Lower leg skin (tissue), 4 donors: ENCODE results near the gene IL7R. TPM values are rescaled to one million over a fixed set of nuclear protein-coding genes. Genes with fewer than 3 reads are reported as not detected.

Experiments
- DNase-seq, 2 donors: peaks; one replicate each; pipeline ENCODE4 v3.0.0-alpha.2; 2019; ENCODE audit warnings: low spot score in 2 of 2
- H3K4me3 ChIP-seq: fragments of 200-600 bp; sonication (generic); 2 replicates; pipeline ENCODE4 v1.5.1; 2017; ENCODE audit warnings: mild to moderate bottlenecking, low read depth; ENCODE audit not compliant: poor library complexity, severe bottlenecking
- POLR2A ChIP-seq, 2 donors: fragments of 450-650 bp; IDR thresholded peaks; one replicate each; pipeline ENCODE4 v1.6.1; 2016 to 2017; ENCODE audit warnings: antibody characterized with exemption in 2 of 2, mild to moderate bottlenecking in 1 of 2, moderate library complexity in 1 of 2
- WGBS, 2 donors: methylation state at CpG; one replicate each; pipeline ENCODE4 v1.1.5; 2018; 5-methylcytosine and 5-hydroxymethylcytosine counted together
- intact Hi-C: fragments of 100-400 bp; cut with DNase I; formaldehyde crosslinking; loops from one replicate; pipeline ENCODE4 v1.15.0; 2023; ENCODE audit warnings: low total_unique reads
- total RNA-seq, 4 donors: library from RNA; depleted of rRNA; stranded (reverse); fragments of >200 nt; gene quantifications; one replicate each; pipeline ENCODE4 v1.1.0, GENCODE V29; 2016
- TF ChIP-seq, protein P1 (sequence below), 3 donors: fragments of 450-650 bp; IDR thresholded peaks; one replicate each; pipeline ENCODE4 v1.5.1; 2016; ENCODE audit warnings: antibody characterized with exemption in 3 of 3, mild to moderate bottlenecking in 3 of 3, moderate library complexity in 2 of 3

IL7R gene
- total RNA-seq, 4 donors from 2014 or later = 1.4 to 5.5 (median 4.4) TPM

DNA sequence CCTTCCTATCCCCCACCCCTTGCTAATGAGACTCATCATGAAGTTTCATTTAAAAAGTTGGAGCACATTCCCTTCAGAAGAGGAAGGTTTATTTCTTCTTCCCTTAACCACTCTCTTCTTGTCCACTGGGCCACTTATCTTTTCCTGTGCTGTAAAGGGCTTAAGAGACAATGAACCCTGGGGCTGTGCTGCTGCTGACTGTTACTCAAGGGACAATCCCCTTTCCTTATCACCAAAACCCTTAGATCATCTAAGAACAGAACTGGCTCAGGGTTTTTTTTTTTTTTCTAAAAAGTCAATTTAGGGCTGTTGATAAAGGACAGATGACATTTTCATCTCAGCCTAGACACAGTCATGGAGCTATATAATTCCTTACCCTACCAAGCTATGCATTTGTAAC, 52.1 kb downstream of the IL7R start:
- no peak overlapping the region for H3K4me3 ChIP-seq
- TF ChIP-seq, protein P1, sequence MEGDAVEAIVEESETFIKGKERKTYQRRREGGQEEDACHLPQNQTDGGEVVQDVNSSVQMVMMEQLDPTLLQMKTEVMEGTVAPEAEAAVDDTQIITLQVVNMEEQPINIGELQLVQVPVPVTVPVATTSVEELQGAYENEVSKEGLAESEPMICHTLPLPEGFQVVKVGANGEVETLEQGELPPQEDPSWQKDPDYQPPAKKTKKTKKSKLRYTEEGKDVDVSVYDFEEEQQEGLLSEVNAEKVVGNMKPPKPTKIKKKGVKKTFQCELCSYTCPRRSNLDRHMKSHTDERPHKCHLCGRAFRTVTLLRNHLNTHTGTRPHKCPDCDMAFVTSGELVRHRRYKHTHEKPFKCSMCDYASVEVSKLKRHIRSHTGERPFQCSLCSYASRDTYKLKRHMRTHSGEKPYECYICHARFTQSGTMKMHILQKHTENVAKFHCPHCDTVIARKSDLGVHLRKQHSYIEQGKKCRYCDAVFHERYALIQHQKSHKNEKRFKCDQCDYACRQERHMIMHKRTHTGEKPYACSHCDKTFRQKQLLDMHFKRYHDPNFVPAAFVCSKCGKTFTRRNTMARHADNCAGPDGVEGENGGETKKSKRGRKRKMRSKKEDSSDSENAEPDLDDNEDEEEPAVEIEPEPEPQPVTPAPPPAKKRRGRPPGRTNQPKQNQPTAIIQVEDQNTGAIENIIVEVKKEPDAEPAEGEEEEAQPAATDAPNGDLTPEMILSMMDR (IDR thresholded peaks at IDR 0.05) = no peak
- TF ChIP-seq POLR2A (IDR thresholded peaks at IDR 0.05) = no peak
- intact Hi-C loops = no loop called here
- no peak for DNase-seq

DNA sequence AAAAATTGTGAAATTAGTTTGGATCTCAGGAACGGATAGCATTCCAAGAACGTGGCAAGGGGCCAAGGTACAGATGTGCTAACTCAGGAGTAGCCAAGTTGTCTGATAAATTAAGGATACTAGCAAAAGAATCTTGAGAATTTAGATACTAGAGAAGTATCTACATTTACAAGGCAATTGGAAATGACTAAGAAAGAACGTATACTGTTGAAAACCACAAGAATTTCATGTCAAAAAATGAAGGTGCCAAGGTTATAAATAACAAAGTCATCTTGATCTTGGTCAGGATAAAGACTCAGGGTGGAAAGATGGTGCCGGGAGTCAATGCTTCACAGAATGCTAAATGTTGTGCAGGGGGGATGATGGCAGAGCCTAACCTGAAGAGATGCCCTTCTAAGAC, 62.5 kb downstream of the IL7R start:
- DNase-seq = no peak
- no peak overlapping the region for H3K4me3 ChIP-seq
- TF ChIP-seq, protein P1 (IDR thresholded peaks at IDR 0.05) = no peak
- WGBS, 2 donors = 38 to 40% methylated on average over 4 of the region's 4 CpGs
- intact Hi-C loops = no loop called here

DNA sequence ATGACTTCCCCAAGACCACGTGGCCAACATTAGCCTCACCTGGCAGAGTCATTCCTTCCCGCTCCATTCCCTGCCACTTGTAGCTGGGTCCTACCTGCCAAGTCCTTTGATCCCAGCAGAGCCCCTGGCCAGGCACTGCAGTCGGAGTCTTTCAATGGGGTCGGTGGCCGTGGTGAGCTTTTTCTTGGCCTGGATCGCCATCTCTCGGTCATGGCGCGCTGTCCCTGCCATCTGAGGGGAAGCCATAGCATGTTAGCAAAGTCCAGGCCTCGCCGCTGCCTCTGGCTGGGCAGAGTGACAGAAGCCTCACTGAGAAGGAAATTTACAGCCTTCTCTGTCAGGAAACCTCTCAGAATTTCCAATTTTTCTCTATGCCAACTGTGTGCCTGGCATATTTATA, 64.2 kb downstream of the IL7R start:
- no peak for DNase-seq
- 78 to 80% methylated on average over 11 of the region's 11 CpGs for WGBS, 2 donors
- TF ChIP-seq POLR2A (IDR thresholded peaks at IDR 0.05) = no peak
- TF ChIP-seq, protein P1 (IDR thresholded peaks at IDR 0.05) = no peak
- H3K4me3 ChIP-seq = no peak overlapping the region
- intact Hi-C loops = loop anchor here (5.0 to 10.0 kb wide), 2 partner anchors 144 to 266 kb away; no protein-coding TSS in a partner anchor

DNA sequence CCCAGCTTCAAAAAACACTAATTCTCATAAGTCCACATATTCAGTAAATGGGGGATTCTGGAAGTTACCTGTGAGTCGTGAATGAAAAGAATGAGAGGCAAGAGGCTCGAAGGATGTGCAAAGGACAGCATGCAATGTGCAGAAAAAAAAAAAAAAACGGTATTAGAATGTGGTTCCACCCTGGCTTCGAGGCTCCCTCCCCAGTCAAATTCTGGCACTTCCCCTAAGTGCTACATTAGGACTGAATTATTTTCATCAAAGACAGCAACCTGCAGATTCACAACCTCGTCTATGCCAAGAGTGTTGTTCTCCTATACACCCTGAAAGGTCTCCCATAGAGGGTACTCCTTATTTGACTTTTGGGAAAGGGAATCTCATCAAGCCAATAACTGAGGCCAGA, 65.2 kb downstream of the IL7R start:
- H3K4me3 ChIP-seq = no peak overlapping the region
- DNase-seq = no peak
- TF ChIP-seq POLR2A (IDR thresholded peaks at IDR 0.05) = no peak
- TF ChIP-seq, protein P1 (IDR thresholded peaks at IDR 0.05) = no peak
- intact Hi-C loops = loop anchor here (5.0 to 10.0 kb wide), 2 partner anchors 145 to 267 kb away; no protein-coding TSS in a partner anchor
- WGBS, 2 donors = 40 to 60% methylated on average over 5 of the region's 5 CpGs

DNA sequence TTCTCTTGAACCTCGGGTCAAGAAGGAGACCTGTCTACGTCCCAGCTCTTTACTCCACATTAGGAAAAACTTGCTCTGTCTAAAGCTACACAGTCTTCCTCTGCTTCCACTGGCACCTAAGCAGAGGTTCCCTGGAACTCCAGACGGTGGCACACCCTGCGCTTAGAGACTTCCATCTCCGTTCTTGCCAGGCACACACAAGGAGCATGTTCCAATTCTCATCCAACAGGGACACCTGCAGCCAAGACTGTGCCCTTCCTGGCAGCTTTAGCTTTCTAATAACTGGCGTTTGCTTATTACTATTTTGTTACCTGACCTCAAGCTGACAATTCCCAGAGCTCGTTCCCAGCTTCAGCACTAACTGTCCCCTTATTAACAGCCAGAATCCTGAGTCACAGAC, 65.8 kb downstream of the IL7R start:
- H3K4me3 ChIP-seq = no peak overlapping the region
- WGBS, 2 donors = 46 to 48% methylated on average over 7 of the region's 7 CpGs
- intact Hi-C loops = loop anchor here (5.0 to 10.0 kb wide), 2 partner anchors 145 to 268 kb away; no protein-coding TSS in a partner anchor
- TF ChIP-seq, protein P1 (IDR thresholded peaks at IDR 0.05) = no peak
- no peak for TF ChIP-seq POLR2A (IDR thresholded peaks at IDR 0.05)
- DNase-seq = no peak
